ENCODE measurements around the gene TXNRD1. TPM values are rescaled to one million over a fixed set of nuclear protein-coding genes. Genes with fewer than 3 reads are reported as not detected.
A peak's percentile ranks its signal among the peaks of the same experiment; 100 is the strongest.

TXNRD1 gene
- total RNA-seq, 1 experiment from 2014 or later, result 327 TPM

DNA sequence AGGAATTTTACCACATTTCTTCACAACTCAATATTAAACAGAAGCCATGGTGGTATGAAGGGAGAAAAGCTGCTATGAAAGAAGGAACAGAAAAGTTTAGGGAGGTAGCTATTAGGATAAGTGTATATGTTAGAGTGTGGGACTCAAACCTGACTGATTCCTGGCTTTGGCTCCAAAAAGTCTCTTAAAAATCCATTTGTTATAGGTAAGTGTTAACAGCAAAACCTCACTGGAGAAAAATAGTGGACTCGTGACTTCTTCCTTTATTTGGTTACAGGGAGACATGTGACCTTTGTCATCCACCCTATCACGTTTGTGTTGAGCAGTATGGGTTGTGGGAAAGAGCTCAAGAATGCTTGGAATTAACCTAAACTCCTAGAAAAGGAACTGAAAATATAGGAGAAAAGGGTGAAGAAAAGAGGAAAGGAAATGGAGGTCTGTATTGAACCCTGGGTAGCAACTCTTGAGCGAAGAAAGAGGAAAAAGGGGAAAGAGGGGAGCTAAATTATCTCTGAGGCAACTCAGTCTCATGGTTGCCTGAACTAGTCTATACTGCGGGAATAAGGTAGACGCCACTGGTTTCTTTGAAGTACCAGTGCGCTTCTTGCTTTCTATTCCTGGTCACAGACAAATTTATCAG lies 84.4 kb downstream of the TXNRD1 start:
- Histone ChIP-seq H3K27me3 (ENCODE audit: insufficient read depth, low read length) (no peaks in the 10 kb centered on the region), H3K9ac (ENCODE audit: low read length) (no peak overlapping the region), H3K4me1 (ENCODE audit: control insufficient read depth in 1 of 2, insufficient read depth in 2 of 2, low read length in 2 of 2) (peaks cover 7 to 47% of the 10 kb centered on the region in 2 experiments; a peak in 3 of 4 replicates), H3K4me3 (replicated peaks in 1 of 2; ENCODE audit: low read depth in 1 of 2, low read length in 2 of 2) (no peak overlapping the region), H2AFZ (ENCODE audit: low read depth, low read length, poor library complexity, severe bottlenecking) (no peak overlapping the region), H3K4me2 (ENCODE audit: low read length) (no peak overlapping the region), H3K9me3 (ENCODE audit: control insufficient read depth in 1 of 2, insufficient read depth in 1 of 2, low read depth in 1 of 2, low read length in 2 of 2) (no peaks in the 10 kb centered on the region), H3K27ac (ENCODE audit: low read depth, low read length) (no peak overlapping the region), H3K36me3 (ENCODE audit: control insufficient read depth in 1 of 2, insufficient read depth in 2 of 2, low read length in 2 of 2) (peaks cover 19 to 65% of the 10 kb centered on the region in 2 experiments), H3K79me2 (ENCODE audit: insufficient read depth, low read length) (peaks cover 100% of the 10 kb centered on the region), H4K20me1 (ENCODE audit: insufficient read depth) (peaks cover 65% of the 10 kb centered on the region; the same call in 1 of the 2 replicates), H3K9me2 (ENCODE audit: insufficient read depth) (no peaks in the 10 kb centered on the region)
- DNase-seq (ENCODE audit: low read depth, low spot score) (no peak), ATAC-seq (0 out of 2 replicates have a peak, but pooled peaks have one; percentile 28)
- RAD21 ChIA-PET (ENCODE audit: low non-redundant PET in 1 of 2, low total read pairs in 2 of 2, uncharacterized antibody in 2 of 2, unreplicated experiment in 2 of 2), result no interaction called here
- POLR2A ChIA-PET, result interaction anchor here (3.3 kb wide), 1 partner anchor 12 kb away, joined by 11 read pairs; no protein-coding TSS in a partner anchor
- CTCF ChIA-PET, result no interaction called here
- intact Hi-C loops (cut with micrococcal nuclease), result no loop called here
- TF ChIP-seq, protein P1, sequence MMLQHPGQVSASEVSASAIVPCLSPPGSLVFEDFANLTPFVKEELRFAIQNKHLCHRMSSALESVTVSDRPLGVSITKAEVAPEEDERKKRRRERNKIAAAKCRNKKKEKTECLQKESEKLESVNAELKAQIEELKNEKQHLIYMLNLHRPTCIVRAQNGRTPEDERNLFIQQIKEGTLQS (IDR thresholded peaks at IDR 0.05), result no peak
- no peak for TF ChIP-seq CEBPB (IDR thresholded peaks at IDR 0.05; ENCODE audit: low read depth)
- peak; percentile 39; the same call in 1 of the 2 replicates for TF ChIP-seq SIN3A (IDR thresholded peaks at IDR 0.05; ENCODE audit: low read depth)
- TF ChIP-seq FOSL1 (IDR thresholded peaks at IDR 0.05; ENCODE audit: low read depth), result no peak
- no TSS peak for BruUV-seq (replicated peaks)

DNA sequence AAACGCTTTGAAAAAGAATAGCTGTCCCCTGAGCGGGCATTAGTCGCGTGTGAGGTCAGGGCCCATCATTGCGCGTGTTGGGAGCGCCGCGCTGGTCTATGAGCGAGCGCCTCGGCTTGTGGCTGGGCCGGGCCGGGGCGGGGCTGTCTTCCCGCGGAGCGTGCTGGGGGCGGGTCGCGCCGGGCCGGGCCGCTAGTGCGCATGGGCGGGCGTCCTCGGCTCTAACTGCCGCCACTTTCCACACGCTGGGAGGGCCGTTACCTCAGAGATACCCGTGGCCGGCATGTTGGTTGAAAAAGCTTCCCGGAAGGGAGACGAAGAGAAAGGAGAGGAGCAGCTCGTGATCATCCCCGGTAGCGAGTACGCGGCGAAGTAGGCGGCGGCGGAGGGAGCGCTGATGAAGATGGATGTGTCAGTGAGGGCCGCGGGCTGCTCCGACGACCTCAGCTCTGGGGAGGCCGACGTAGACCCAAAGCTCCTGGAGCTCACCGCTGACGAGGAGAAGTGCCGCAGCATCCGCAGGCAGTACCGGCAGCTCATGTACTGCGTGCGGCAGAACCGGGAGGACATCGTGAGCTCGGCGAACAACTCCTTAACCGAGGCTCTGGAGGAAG lies 88.1 kb downstream of the TXNRD1 start, which contains the start of gene EID3:
Gene EID3, plus strand, starts transcription at position 202 of the 614 bp plus-strand sequence. Its CDS starts 196 bp downstream, at position 398.
- no peaks in the 10 kb centered on the region for H3K9me2 ChIP-seq (ENCODE audit: insufficient read depth)
- ChIA-PET CTCF (no interaction called here), POLR2A (no interaction called here), RAD21 (ENCODE audit: low non-redundant PET in 1 of 2, low total read pairs in 2 of 2, uncharacterized antibody in 2 of 2, unreplicated experiment in 2 of 2) (no interaction called here)
- intact Hi-C loops (cut with micrococcal nuclease), result no loop called here
- DNase-seq (ENCODE audit: low read depth, low spot score), result no peak
- TF ChIP-seq CBX3 (IDR thresholded peaks at IDR 0.05; ENCODE audit: low read depth) (no peak), EGR1 (IDR thresholded peaks at IDR 0.05; ENCODE audit: low read depth) (no peak)
- H3K4me3 ChIP-seq (replicated peaks in 1 of 2; ENCODE audit: low read depth in 1 of 2, low read length in 2 of 2), result no peak within 1 kb of the TSS
- H3K27me3 ChIP-seq (ENCODE audit: insufficient read depth, low read length), result no peaks in the 10 kb centered on the region
- no peak within 1 kb of the TSS for H3K27ac ChIP-seq (ENCODE audit: low read depth, low read length)
- H4K20me1 ChIP-seq (ENCODE audit: insufficient read depth), result peaks cover 64% of the 10 kb centered on the region; the same call in 1 of the 2 replicates
- H3K9me3 ChIP-seq (ENCODE audit: control insufficient read depth in 1 of 2, insufficient read depth in 1 of 2, low read depth in 1 of 2, low read length in 2 of 2), result no peaks in the 10 kb centered on the region
- ATAC-seq, result no peak
- H3K4me1 ChIP-seq (ENCODE audit: control insufficient read depth in 1 of 2, insufficient read depth in 2 of 2, low read length in 2 of 2), result peaks cover 5 to 38% of the 10 kb centered on the region in 2 experiments; a peak in 3 of 4 replicates
- H3K9ac ChIP-seq (ENCODE audit: low read length), result no peak within 1 kb of the TSS
- H3K36me3 ChIP-seq (ENCODE audit: control insufficient read depth in 1 of 2, insufficient read depth in 2 of 2, low read length in 2 of 2), result peaks cover 5 to 57% of the 10 kb centered on the region in 2 experiments; a peak in 2 of 4 replicates
- H3K79me2 ChIP-seq (ENCODE audit: insufficient read depth, low read length), result peaks cover 100% of the 10 kb centered on the region
- BruUV-seq (replicated peaks), result no TSS peak
- no peak within 1 kb of the TSS for H3K4me2 ChIP-seq (ENCODE audit: low read length)
- no peak within 1 kb of the TSS for H2AFZ ChIP-seq (ENCODE audit: low read depth, low read length, poor library complexity, severe bottlenecking)
